Skeletal muscle cell (primary cell): Measurements from ENCODE around the gene DHX57.
A peak's percentile ranks its signal among the peaks of the same experiment; 100 is the strongest.
"Not testable (repeated sequence)": the region's sequence is repeated elsewhere in the genome, so short reads cannot be mapped to it uniquely, and the experiment has no call there.

Source experiments
- DNase-seq: peaks from one replicate; pipeline ENCODE4 v3.0.0-alpha.2; 2010; ENCODE audit warnings: low read depth
- H3K4me3 ChIP-seq: 2 replicates; pipeline ENCODE4 v1.5.1; 2011; ENCODE audit warnings: low read depth, mild to moderate bottlenecking, control low read depth, low read length, moderate library complexity

Gene DHX57

DNA sequence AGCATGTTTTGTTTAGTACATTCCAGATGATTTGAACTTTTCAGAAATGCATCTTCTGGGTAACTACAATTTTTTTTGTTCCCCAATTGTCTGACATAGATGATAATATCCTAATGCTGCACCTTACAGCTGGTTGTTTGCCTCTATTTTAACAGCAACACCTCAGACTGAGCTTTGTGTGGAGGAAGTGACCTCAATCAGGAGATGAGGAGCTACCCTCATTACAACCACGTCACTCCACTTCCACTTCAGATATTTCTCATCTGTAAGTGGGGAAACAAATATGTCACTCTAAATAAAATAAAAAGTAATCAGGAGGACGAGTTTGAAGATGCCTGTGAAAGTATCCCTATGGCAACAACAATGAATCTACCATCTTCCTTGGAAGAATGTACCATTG lies 112.5 kb downstream of the DHX57 start:
- H3K4me3 ChIP-seq: no peak overlapping the region
- DNase-seq: no peak

DNA sequence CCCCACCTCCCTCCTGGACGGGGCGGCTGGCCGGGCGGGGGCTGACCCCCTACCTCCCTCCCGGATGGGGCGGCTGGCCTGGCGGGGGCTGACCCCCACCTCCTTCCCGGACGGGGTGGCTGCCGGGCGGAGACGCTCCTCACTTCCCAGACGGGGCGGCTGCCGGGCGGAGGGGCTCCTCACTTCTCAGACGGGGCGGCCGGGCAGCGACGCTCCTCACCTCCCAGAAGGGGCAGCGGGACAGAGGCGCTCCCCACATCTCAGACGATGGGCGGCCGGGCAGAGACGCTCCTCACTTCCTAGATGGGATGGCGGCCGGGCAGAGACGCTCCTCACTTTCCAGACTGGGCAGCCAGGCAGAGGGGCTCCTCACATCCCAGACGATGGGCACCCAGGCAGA lies 119.8 kb downstream of the DHX57 start:
- not testable (repeated sequence) for H3K4me3 ChIP-seq, DNase-seq

DNA sequence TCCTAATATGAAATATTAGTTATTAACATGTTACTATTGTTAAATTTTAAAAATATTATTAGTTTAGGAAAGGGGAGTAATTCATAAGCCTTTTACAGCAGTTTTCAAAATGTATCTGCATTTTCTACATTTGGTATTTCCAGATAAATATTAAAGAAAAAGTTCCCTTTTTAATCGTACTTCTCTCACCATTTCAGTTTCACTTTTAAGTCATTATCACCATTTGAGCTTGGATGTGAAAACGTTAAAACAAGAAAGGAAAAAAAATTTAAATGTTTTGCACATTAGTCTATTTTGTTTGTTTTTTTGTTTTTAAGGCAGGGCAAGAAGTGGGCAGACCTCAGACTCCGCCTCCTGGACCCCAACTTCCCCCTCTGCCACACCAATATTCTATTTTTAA lies 121.2 kb downstream of the DHX57 start:
- H3K4me3 ChIP-seq: no peak overlapping the region
- no peak for DNase-seq

DNA sequence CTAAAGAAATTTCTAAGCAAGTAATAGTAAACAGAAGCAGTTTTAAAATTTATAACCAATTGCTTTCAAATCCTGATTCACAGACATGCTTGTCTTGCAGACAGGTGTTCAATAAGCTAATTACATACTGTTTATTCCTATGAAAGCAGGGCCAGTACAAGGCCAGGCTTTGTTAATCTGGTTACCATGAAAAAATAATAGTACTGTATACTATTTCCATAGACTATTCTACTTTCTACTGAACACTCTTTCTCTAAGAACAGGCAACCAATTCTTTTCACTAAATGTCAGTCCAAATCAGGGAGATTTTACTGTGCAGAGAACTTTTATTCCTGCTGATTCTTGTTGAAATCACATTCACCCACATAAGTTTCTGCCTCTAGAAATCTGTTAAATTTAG lies 121.7 kb downstream of the DHX57 start:
- no peak overlapping the region for H3K4me3 ChIP-seq
- no peak for DNase-seq

DNA sequence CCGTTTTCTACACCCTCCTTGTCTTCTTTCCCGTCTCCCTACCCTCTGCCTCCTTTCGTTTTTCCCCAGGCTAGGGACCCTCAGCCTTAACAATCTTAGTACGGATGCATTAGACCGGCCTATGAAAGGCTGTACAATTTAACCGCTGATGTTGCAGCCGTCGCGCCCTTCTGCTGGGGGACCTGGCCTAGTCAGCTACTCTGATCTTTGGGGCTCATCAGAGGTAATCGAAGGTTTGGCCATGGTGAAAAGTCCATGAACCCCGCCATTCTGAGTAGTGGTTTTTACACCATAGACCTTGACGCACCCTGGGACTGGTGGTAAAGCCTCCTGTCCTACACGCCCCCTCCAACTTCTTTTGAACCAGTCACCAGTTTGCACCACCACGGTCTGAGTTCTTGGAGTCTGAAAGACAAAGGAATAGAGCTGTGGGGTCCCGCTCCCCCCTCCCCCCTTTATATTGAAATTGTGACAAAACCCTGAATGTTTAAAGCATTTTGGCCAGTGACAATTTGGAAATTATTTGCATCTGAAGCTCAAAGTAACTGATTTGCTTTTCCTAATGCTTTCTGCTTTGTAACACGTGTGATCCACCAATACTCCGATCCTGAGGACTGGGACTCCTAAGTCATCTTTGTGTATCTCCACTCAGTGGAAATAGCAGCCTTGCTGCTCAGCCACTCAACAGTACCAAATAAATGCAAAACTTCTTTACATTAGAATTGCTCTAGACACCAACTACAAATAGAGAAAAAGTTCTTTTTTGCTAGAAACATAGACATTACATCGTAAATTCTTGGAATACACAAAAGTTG lies 123.9 kb downstream of the DHX57 start:
- DNase-seq: no peak
- peak overlapping the region; percentile 95 for H3K4me3 ChIP-seq

DNA sequence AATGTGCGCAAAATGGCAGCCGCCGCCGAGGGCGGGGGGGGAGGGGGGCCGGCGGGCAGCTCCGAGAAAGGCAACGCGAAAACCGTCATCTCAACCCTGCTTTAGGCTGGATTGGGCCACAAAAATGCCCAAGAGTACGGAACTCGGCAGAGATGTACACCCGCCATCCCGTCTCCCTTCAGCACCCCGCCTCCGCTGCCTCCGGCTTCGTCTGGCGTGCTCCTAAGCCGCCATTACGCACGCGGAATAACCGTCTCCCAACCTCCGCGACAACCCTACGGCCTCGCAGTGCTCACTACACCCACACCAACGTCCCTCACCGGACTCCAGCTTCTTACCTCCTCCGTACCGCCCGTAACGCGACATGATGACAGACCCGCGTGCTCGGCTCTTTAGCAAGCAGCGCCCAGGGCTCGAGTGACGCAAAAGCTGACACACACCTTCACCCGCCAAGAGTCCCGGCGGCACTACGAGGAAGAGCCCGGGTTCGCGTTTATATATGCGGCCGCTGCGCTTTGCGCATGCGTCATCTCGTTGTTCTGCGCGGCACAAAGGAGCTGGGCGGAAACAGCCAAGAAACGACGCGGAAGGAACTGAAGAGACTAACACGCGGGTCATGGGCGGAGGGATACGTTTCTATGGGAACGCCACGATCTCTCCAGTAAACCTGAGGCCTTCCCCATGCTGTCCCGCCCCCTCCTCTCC lies 124.7 kb downstream of the DHX57 start, which contains the start of gene SRSF7:
Gene SRSF7 (minus strand): TSS at position 471 of the 705 bp plus-strand sequence. CDS start 105 bp downstream, at position 366.
- peak within 1 kb of the TSS; percentile 95 for H3K4me3 ChIP-seq
- peak; percentile 99 for DNase-seq

DNA sequence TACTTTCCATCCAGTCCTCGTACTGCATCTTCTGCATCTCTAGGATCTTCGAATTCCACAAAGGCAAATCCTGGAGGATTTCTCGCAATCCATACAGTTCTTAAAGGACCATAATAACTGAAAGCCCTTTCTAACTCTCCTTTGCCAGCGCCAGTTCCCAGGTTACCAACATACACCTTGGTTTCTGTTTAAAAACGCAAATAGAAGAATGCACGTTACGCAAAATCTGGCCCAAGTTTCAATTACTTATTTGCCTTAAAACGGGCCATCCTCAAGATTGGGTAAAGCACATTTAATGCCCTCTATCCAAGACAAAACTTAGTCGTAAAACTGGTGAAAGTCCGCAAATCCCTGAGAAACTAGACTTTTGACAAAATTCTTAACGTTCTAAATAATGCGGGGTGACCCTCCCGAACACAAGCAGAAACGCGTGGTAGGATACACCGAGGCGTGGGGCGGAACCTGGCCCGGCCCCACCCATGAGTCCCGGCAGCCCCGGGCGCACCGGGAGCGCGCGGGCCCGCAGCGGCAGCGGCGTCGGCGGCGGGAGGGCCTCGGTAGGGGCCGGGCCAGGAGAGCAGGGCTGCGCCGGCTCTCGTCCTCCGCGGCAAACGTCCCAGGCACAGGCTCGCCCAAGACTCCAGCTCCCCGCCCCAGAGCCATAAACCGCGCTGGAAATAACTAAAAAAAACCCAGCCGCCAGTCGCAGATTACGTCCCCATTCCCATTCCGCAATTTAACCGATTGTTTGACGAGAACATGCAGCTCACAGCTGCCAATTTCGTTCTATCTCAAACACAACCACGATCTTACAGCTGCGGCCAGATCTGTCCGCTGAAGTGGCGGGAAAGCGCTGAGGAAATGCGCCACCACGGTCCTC lies 125.5 kb downstream of the DHX57 start:
- no peak for DNase-seq
- peak overlapping the region; percentile 95 for H3K4me3 ChIP-seq

DNA sequence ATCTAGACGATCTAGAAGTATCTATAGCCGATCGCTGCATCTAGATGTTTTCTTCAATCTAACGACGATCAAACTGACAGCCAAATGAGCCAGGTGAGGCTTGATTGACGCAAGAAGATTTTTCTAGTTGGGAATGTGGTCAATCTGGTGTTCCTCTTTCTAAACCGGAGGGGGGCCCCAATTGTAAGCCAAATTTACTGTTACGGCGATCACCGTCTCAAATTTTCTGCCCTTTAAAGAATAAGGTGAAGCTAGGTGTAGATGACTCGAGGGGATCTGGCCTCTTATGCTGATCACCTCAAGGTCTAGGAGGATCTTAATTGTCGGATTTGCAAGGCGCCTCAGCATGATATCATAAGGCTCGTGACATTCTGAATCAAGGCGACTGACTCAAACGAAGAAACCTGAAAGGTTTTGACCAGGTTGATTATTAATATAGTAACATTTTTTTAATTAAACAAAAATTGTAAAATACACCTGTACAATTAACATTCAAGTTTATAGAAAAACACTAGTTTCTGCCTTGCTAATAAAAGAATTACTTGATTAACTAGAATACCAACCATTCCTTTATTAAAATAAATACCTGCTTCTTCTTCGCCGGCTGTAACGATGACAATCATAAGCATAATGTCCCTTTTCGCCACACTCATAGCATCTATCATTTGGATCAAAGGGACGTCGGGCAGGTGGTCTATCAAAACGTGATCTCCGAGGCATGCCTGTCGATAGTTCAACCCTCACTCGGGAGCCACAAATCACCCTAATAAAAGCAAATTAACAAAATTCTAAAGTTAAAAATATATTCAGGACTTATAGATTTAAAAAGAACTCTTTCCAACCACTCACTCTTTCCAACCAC lies 126.6 kb downstream of the DHX57 start:
- peak overlapping the region; percentile 95 for H3K4me3 ChIP-seq
- DNase-seq: no peak

DNA sequence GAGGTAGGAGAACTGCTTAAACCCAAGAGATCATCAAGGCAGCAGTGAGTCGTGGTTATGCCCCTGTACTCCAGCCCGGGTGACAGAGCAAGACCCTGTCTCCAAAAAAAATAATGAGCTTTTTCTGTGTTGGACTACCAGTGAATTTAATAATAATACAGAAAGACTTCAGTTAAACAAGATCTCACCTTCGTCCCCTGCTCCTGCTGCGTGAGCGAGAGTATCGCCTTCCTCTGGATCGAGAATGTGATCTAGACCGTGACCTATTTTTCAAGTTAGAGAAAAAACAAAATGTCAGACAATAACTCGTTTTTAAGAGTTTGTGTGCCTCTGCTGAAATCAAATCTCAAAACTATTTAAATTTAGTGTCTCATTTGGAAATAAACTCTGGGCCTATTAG lies 127.3 kb downstream of the DHX57 start:
- H3K4me3 ChIP-seq: no peak overlapping the region
- no peak for DNase-seq

DNA sequence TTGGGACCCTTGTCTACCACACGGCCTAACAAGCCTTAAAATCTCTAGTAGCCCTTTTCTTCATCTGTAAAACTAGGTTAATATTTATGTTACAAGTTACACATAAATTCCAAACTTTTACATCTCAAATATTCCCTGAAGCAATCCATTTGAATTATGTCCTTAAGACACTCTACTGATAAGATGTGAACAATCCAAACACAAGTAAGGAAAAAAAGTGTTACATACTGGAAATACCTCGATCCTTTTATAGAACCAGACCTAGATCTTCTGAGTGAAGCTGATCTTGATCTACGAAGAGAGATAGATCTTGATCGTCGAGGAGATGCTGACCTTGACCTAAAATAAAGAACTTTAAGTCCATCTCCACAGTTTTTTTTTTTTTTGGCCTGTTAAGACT lies 127.9 kb downstream of the DHX57 start:
- H3K4me3 ChIP-seq: no peak overlapping the region

More for the DNA sequence above, 127.9 kb downstream of the DHX57 start:
- DNase-seq: no peak
